NCI-H2171 (cell line): ENCODE results near the gene MAML2.

Experiments used
- DNase-seq: peaks from one replicate; lab custom pipeline; 2025; lab: John Stamatoyannopoulos, UW

MAML2 gene

DNA sequence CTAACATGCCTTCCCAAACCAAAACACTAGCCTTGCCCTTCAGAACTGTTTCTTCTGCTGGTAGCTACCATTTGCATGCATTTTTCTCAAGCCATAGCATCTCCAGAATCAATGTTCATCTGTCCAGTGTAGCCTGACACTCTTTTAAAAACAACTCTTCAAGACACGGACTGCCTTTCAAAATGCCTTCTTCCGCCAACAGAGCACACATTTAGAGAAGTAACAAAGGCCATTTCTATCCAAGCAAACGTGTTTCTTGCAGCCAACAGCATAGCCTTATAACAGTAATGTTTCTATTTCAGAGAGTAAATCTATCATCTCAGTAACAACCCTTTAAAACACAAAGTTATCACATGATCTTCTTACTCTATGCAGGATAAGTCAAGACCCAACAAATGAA lies 275.8 kb downstream of the MAML2 start:
- DNase-seq, result no peak

GRCh38 chr11:96065379-96065778 lies 277.6 kb downstream of the MAML2 start:
- DNase-seq, result no peak

DNA sequence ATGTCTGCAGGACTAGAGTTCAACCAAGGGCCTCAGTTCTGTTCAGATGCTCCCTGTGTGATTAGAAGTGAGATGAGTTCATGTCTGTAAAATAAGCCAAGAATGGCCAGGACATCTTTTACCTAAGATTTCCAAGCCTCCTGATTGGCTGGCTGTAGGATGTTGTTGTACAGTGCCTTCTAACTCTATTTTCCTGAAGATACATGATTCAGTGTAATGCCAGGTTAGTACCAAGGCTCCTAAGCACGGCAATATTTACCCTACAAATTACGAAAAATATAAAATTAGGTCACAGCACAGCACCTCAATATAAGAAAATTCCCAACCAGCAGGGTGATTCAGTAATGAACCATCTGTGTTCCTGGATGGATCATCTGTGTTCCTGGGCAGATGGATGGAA lies 279.1 kb downstream of the MAML2 start:
- no peak for DNase-seq

- DNase-seq, result no peak
Measured at GRCh38 chr11:96063053-96063452, 279.9 kb downstream of the MAML2 start.

GRCh38 chr11:96062134-96062533 lies 280.9 kb downstream of the MAML2 start:
- DNase-seq, result no peak

DNA sequence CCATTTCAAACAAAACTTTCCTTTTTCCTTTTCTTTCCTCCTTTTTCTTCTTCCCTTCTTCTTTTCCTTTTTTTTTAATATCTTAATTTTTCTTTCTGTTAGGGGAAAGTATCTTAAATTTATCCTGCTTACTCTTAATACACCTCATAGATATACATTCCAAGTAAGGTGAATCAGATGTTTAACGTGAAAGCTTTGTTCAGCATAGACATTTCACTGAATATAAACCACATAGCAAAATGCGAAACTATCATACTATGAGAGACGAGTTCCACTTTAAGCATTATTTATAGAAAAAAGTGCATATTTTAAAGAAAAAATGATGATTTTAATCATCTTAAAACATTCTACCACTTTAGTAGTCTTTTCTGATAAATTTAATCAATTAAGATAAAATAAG lies 281.3 kb downstream of the MAML2 start:
- DNase-seq, result no peak

DNA sequence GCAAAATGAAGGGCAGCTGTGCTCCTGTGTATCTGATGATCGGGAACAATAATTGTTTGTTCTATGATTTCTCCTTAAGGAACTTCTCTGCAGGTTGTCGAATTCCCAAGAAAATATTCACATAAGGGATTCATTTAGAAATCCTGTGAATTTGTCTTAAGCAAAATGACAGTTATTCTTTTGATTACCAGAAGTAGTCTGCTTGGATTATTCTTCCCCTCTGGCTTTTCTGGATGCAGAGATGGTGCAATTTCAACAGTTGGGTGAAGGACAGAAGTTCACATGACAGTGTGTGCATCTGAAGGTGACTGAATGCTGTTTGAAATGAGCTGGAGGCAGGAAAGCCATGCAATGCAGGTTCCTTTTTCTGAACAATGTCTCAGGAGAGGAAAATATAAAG lies 281.9 kb downstream of the MAML2 start:
- no peak for DNase-seq

- no peak for DNase-seq
Measured at GRCh38 chr11:96057502-96057901, 285.5 kb downstream of the MAML2 start.

- no peak for DNase-seq
Measured at GRCh38 chr11:96056576-96056975, 286.4 kb downstream of the MAML2 start.

DNA sequence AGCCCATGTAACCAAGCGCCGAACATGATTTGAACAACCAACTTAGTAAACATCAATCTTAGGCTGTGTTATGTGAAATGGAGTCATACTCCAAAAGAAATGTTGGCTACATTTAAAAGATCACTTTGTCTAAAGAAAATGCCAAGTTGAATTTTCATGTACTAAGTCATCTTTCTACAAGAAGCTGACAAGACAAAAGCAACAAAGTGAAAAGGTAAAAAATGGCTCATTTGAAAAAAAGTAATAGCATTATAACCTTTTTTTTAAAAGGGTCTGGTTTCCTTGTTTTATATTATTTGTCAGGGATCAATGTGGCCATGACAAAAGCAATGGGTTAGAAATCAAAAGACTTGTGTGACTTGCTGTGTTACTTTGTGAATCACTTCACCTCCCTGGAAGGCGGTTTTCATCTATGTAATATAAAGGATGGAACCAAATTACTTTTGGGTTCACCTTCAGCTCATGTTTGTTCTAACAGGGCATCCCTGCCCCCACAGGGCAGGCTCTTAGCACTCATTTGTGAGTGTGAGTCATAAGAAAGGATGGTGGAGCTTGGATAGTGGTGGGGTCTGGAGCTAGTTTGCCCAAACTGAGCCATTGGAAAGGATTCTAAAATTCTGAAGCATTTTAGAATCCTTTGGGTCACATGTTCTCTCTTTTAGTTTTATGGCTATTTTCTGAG lies 287.1 kb downstream of the MAML2 start:
- no peak for DNase-seq

GRCh38 chr11:96054870-96055705 lies 287.9 kb downstream of the MAML2 start:
- DNase-seq, result no peak

DNA sequence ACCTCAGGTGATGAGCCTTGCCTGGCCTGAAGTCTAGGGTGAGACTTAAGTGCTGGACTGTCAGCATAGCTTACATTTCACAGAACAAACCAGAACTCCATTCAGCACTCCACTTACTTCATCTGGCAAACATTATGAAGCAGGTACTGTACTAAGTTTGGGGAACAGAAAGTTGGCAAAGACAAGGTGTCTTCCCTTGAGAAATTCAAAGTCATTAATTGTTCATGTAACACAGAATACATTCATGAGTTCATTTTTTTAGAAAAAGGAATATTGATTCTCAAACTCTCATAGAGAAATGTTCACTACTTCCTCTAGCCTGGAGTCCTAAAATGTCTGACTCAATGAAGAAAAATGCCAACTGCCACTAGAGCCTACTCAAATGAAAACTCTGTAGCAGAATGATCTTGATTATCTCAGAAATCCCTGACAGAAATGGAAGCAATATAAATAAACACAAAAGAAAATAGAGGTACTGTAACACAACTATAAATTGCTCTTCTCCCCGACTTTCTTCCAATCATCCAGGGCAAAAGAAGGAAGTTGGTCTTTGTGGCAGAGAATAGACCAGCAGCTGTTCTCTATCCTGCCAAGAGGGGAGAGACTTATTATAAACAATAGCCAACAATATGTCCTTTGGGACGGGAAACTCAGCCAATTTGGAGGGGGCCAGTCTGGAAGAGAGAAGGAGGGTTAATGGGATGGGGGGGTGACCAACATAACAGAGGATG lies 289.9 kb downstream of the MAML2 start:
- no peak for DNase-seq

DNA sequence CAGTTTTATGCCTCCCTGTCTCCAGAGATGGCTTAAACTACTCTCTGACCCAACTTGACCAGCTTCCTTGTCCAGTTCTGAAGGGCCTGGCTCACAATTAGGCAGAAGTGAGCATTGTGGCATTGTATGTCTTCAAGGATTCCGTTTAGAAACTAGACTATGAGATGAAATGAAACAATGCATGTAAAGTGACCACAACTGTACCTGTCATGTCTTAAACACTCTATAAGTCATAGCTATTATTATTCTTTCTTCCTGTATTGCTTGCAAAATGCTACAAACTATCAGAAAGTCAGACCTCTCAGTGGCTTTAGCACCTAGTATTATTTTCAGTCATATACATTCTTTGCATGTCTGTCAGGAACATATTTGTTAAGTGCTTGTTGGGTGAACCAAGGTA lies 291.2 kb downstream of the MAML2 start:
- DNase-seq, result no peak

DNA sequence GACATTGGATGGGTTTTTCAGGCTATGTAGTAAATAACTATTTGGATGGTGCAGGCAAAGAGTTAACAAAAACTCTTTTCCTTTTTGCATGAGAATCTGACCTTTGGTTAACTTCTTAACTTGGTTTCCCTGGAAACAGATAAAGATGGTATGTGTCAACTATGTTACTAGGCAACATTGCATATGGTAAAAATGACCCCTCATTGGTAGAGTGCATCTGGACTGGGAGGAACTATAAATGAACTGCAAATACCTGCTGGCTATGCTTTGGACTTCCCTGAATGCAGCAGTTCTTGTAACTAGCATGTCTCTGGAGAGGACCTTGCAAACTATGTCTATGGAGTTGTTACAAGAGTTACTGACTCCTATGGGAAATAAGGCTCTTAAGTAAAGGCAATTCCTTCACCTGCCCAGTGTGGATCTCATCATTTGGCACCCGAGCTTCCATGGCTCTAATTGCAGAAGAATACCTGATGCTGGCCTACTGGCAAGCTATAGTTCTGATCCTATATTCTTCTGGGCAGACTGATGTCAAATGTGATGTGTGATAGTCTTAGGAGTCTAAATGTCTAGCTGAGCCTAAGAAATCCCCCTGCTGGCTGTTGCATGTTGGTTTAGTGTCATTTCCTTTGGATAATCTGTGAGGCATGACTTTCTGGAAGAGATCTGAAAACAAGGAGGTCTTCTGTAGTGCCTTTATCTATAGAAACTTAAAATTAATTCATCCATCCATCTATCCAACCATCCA lies 292.4 kb downstream of the MAML2 start:
- no peak for DNase-seq

DNA sequence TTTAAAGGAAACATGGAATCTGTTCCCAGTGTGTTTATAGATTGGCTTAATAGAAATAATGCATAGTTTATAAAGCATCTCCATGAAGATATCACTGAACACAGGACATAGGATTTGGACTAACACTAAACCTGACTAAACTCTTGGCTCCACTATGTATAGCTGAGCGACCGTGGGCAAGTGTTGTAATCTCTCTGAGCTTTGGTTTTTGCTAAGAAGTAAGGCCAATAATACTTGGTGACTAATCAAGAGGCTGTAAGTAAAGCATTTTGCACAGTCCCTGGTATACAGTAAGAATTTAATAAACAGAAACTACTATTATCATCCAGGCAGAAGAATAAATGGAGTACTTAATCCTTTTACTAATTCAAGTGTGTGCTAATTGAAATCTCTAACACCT lies 293.6 kb downstream of the MAML2 start:
- no peak for DNase-seq

GRCh38 chr11:96045622-96046456 lies 297.2 kb downstream of the MAML2 start:
- DNase-seq, result peak; percentile 70

DNA sequence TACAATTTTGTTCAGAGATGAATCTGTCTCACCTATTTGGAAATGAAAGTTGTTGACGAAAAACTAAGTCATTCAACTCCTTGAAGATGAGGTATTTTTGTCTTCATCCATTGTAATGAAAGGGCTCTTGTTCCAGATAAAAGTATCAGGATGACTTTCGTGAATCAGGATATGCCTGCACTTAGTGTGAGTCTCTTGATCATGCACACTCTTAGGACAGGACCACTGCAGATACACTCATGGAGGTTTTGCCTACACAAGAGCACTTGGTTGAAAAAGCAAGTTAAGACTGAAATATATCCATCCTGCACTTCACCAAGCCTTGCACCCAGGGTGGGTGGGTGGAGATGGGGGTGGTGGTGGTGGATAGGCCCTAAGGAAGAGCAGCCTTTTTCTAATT lies 298.2 kb downstream of the MAML2 start:
- no peak for DNase-seq

DNA sequence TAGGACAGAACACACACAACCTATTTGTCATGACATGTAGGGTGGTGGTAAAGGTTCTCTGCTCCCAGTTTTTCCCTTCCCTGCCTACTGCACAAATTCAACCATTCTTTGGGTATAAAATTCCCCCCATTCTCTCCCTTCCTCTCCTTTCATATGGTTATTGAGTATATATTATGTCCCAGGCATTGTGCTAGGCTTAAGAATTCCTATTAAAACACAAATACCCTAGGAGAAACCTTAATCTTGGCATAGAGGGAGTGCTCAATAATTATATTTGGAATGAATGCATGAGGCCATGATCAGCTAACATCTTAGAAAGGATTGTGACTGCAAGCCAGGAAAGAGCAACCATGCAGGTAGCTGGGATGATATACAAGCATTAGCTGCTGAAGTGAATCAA lies 298.7 kb downstream of the MAML2 start:
- DNase-seq, result no peak

DNA sequence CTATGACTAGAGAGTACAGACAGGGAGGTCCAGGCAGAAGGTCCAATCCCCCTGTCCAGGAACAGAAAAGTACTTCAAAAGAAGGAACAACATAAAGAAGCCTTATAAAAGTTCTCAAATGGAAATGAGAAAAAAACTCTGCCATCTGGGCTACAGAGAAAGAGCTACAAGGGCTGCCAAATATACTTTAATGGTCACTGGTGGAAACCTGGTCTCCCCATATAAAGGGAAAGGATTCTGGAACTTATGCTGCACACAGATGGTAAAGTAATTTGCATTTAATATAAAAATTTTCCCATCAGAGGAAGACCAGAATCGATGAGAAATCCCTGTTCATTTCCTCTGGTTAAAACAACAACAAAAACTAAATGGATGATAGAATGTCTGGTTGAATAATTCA lies 299.7 kb downstream of the MAML2 start:
- DNase-seq, result no peak

DNA sequence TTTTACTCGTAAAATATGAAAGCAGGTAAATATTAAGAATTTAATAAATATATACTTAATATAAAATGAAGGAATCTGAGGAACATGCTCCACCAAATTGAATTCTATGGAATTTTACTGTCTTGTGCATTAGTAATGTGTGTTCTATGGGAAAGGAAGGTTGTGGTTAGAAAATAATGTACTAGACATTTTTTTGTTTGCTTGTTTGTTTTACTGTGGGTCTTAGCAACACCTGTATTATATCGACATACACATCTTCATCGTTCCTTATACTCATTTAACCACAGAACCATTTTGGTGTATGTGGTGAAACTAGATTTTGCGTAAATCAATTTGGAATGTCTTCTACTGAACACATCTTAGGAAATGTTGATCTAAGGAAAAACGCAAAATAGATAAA lies 304.9 kb downstream of the MAML2 start:
- no peak for DNase-seq

DNA sequence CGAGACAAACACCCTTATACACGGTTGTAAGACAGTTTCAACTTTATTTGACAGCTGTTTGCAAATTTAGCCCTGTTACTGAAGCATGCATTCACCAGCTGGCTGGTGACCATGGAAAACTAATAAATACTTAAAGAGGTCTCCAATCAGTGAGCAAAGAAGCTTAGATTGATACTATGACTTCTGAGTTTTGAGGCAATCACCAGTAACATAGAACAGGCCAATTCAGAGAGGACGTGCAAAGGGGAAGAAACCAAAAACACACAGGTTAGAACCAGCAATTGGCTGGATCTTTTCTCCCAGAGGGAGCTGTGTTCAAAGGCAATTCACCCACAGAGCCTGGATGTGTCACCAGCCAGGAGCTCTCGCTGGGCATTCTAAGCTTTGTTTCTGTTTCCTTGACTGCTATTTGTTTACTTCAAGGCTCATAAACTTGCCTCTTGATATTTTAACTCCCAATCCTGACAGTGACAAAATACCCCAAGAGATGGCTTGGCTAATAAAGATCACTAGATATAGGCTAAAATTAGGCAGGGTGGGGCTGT lies 305.5 kb downstream of the MAML2 start:
- DNase-seq, result peak; percentile 74
